Liver (tissue), 3 donors: ENCODE results near the gene ZNF146.

ENCODE experiments used
- CTCF ChIP-seq: fragments of 150-350 bp; IDR thresholded peaks from 2 replicates; pipeline ENCODE4 v1.5.1; 2017; ENCODE audit warnings: improper control_type of control experiment, low read depth, low read length; ENCODE audit not compliant: missing input control
- EGR1 ChIP-seq, 2 donors: IDR thresholded peaks; 2 replicates each; pipeline ENCODE4 v1.6.1; 2016 to 2018; ENCODE audit warnings: antibody characterized with exemption in 2 of 2, low read depth in 2 of 2
- MAX ChIP-seq: IDR thresholded peaks from 2 replicates; pipeline ENCODE4 v1.6.1; 2016; ENCODE audit warnings: antibody characterized with exemption
- RAD21 ChIP-seq, 2 donors: IDR thresholded peaks; 2 replicates each; pipeline ENCODE4 v1.6.1; 2016; ENCODE audit warnings: antibody characterized with exemption in 2 of 2, mild to moderate bottlenecking in 2 of 2
- TAF1 ChIP-seq: conservative IDR thresholded peaks from 2 replicates; pipeline ENCODE4 v1.6.1; 2016; ENCODE audit warnings: antibody characterized with exemption, mild to moderate bottlenecking
- YY1 ChIP-seq: IDR thresholded peaks from 2 replicates; pipeline ENCODE4 v1.6.1; 2016; ENCODE audit warnings: antibody characterized with exemption, mild to moderate bottlenecking
- donor health status: healthy.
- donor health status: healthy.

GRCh38 chr19:36258028-36258875 is 43.3 kb downstream of the ZNF146 start:
- TF ChIP-seq CTCF = no peak
- no peak for TF ChIP-seq EGR1 (IDR thresholded peaks at IDR 0.05; ENCODE audit: low read depth in 2 of 2)
- TF ChIP-seq YY1 = no peak
- no peak for TF ChIP-seq TAF1
- no peak for TF ChIP-seq RAD21 (IDR thresholded peaks at IDR 0.05)
- no peak for TF ChIP-seq MAX
